HEK293 (cell line): Measurements from ENCODE around the gene MPEG1.

Source experiments
- CTCF ChIA-PET: fragments of 350-600 bp; formaldehyde crosslinking; extraction: SDS; loops from one replicate; lab custom pipeline; 2021; ENCODE audit warnings: antibody characterized with exemption; lab: Yijun Ruan, JAX
- POLR2A ChIA-PET: fragments of 300-600 bp; formaldehyde crosslinking; extraction: SDS; loops from one replicate; lab custom pipeline; 2020; ENCODE audit warnings: antibody characterized with exemption, inconsistent platforms; lab: Yijun Ruan, JAX
- H3K27ac ChIP-seq: fragments of 200-500 bp; sonication (Bioruptor generic); 2 replicates; pipeline ENCODE4 v1.5.1; 2014; ENCODE audit warnings: low read depth, low read length, control low read depth, inconsistent platforms; ENCODE audit errors: extremely low read depth
- H3K36me3 ChIP-seq, 2 experiments: fragments of 200-500 bp in 1 of 2; sonication (Bioruptor generic) in 1 of 2; 1 replicate in 1 of 2; 2 replicates in 1 of 2; pipeline ENCODE4 v1.5.1; 2014 to 2017; ENCODE audit warnings: inconsistent platforms in 2 of 2, low read length in 2 of 2; ENCODE audit not compliant: control insufficient read depth in 2 of 2, insufficient read depth in 1 of 2
- H3K4me1 ChIP-seq: fragments of 200-500 bp; sonication (Bioruptor generic); 2 replicates; pipeline ENCODE4 v1.5.1; 2014; ENCODE audit warnings: mild to moderate bottlenecking, low read length, inconsistent platforms; ENCODE audit not compliant: control insufficient read depth, insufficient read depth
- H3K4me3 ChIP-seq: 2 replicates; pipeline ENCODE4 v1.5.1; 2011; ENCODE audit warnings: low read depth, mild to moderate bottlenecking, control low read depth, low read length, moderate library complexity
- H3K9me3 ChIP-seq: fragments of 200-500 bp; sonication (Bioruptor generic); 2 replicates; pipeline ENCODE4 v1.5.1; 2014; ENCODE audit warnings: low read depth, low read length, inconsistent platforms; ENCODE audit not compliant: control insufficient read depth, insufficient read depth
- FEZF1 ChIP-seq: fragments of 450-650 bp; formaldehyde crosslinking; IDR thresholded peaks from 2 replicates; pipeline ENCODE4 v1.5.1; 2016; ENCODE audit warnings: missing biosample characterization, missing genetic modification characterization
- SALL2 ChIP-seq: fragments of 450-650 bp; formaldehyde crosslinking; IDR thresholded peaks from 2 replicates; pipeline ENCODE4 v1.5.0; 2017; ENCODE audit warnings: missing biosample characterization, mild to moderate bottlenecking, missing genetic modification characterization, borderline replicate concordance
- SCRT1 ChIP-seq: fragments of 450-650 bp; formaldehyde crosslinking; IDR thresholded peaks from 2 replicates; pipeline ENCODE4 v1.5.1; 2016; ENCODE audit warnings: missing biosample characterization, missing genetic modification characterization, borderline replicate concordance
- SCRT2 ChIP-seq: fragments of 450-650 bp; formaldehyde crosslinking; IDR thresholded peaks from 2 replicates; pipeline ENCODE4 v1.5.1; 2016; ENCODE audit warnings: missing biosample characterization, missing genetic modification characterization
- ZNF155 ChIP-seq: fragments of 450-650 bp; formaldehyde crosslinking; IDR thresholded peaks from 2 replicates; pipeline ENCODE4 v1.5.1; 2016; ENCODE audit warnings: missing biosample characterization, missing genetic modification characterization
- ZNF239 ChIP-seq: fragments of 450-650 bp; formaldehyde crosslinking; IDR thresholded peaks from 2 replicates; pipeline ENCODE4 v1.5.1; 2016; ENCODE audit warnings: missing biosample characterization, missing genetic modification characterization
- ZNF366 ChIP-seq: fragments of 450-650 bp; formaldehyde crosslinking; conservative IDR thresholded peaks from 2 replicates; pipeline ENCODE4 v1.5.1; 2016; ENCODE audit warnings: missing biosample characterization, missing genetic modification characterization
- ZNF416 ChIP-seq: fragments of 450-650 bp; formaldehyde crosslinking; IDR thresholded peaks from 2 replicates; pipeline ENCODE4 v1.5.1; 2016; ENCODE audit warnings: missing biosample characterization, missing genetic modification characterization
- ZNF571 ChIP-seq: fragments of 450-650 bp; formaldehyde crosslinking; IDR thresholded peaks from 2 replicates; pipeline ENCODE4 v1.5.0; 2017; ENCODE audit warnings: missing biosample characterization, missing genetic modification characterization
- ZNF670 ChIP-seq: fragments of 450-650 bp; formaldehyde crosslinking; IDR thresholded peaks from 2 replicates; pipeline ENCODE4 v1.5.1; 2016; ENCODE audit warnings: missing biosample characterization, missing genetic modification characterization, low read depth
- ZNF777 ChIP-seq: fragments of 450-650 bp; formaldehyde crosslinking; IDR thresholded peaks from 2 replicates; pipeline ENCODE4 v1.5.1; 2017; ENCODE audit warnings: missing biosample characterization, missing genetic modification characterization, borderline replicate concordance
- TF ChIP-seq, protein P1 (sequence below): fragments of 450-650 bp; formaldehyde crosslinking; IDR thresholded peaks from 2 replicates; pipeline ENCODE4 v1.5.1; 2017; ENCODE audit warnings: missing biosample characterization, missing genetic modification characterization
- TF ChIP-seq, protein P2 (sequence below): fragments of 450-650 bp; formaldehyde crosslinking; IDR thresholded peaks from 2 replicates; pipeline ENCODE4 v1.5.1; 2016; ENCODE audit warnings: missing biosample characterization, missing genetic modification characterization, borderline replicate concordance

MPEG1 gene

DNA sequence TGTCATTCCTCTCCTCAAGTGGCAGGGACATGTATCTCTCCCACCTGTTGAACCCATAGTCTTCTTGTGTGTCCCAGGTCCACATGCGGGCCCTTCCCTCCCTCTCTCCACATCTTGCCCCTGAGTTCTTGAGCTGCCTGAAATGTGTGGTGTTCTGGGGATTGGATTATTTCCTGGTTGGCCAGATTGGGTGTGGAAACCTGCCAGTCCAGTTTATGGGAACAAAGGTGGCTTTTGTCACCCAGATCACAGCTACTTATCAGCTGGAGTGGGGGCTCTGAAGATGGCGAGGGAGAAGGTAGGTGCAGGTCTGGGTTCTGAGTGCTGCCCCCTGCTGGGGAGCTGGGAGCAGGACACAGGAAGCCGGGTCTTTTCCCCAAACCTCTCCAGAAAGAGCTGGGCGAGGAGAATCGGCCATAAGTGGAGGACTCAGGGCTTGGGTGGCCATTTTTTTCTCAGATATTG is 26.6 kb downstream of the MPEG1 start:
- TF ChIP-seq SCRT2 (tag by site-specific recombination) (peak; percentile 69), ZNF155 (no peak)
- TF ChIP-seq, all 188 proteins: peak for 1
- H3K4me1 ChIP-seq = no peaks in the 10 kb centered on the region
- no peaks in the 10 kb centered on the region for H3K9me3 ChIP-seq
- ChIA-PET POLR2A (interaction anchor here (0.7 kb wide), 1 partner anchor 15 kb away, joined by 4 read pairs; the partner anchor contains the start of gene DTX4), CTCF (interaction anchor here (0.6 to 4.4 kb wide), 21 partner anchors 9 to 1281 kb away, joined by 3 to 78 read pairs (median 4); partner anchors contain the start of genes DTX4 and FAM111A)
- no peak overlapping the region for H3K4me3 ChIP-seq
- no peak overlapping the region for H3K27ac ChIP-seq
- peaks cover 0 to 41% of the 10 kb centered on the region in 2 experiments; a peak in 1 of 3 replicates for H3K36me3 ChIP-seq

DNA sequence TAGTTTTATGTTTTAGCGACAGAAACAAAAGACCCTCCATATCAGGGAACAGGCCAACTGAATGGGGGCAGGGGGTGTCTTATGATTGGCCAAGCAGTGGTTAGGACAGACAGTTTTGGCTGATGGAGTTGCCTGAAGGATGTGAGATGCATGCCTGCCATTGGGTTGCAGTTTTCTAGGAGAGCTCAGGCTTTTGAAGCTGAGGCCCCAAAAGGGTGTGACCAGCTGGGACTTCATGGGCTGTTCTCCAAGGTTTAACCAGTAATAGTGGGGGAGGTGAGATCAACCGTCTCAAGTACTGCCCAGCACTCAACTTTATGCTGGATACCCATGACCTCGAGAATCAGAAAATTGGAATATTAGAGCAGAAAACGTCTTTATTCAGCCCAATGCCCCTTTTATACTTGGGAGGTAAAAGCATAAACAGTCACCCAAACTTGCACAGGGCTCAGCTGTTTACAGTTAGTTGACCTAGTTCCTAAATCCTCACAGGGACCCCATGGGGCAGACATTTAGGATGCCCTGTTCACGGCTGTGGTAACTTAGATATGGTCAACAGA is 27.3 kb downstream of the MPEG1 start:
- TF ChIP-seq ZNF416 (tag by site-specific recombination) = no peak
- TF ChIP-seq SALL2 (tag by site-specific recombination) = no peak
- TF ChIP-seq ZNF239 (tag by site-specific recombination) = no peak
- no peak for TF ChIP-seq ZNF366 (tag by site-specific recombination)
- no peak for TF ChIP-seq ZNF670 (tag by site-specific recombination)
- TF ChIP-seq FEZF1 (tag by site-specific recombination) = no peak
- TF ChIP-seq, protein P1, sequence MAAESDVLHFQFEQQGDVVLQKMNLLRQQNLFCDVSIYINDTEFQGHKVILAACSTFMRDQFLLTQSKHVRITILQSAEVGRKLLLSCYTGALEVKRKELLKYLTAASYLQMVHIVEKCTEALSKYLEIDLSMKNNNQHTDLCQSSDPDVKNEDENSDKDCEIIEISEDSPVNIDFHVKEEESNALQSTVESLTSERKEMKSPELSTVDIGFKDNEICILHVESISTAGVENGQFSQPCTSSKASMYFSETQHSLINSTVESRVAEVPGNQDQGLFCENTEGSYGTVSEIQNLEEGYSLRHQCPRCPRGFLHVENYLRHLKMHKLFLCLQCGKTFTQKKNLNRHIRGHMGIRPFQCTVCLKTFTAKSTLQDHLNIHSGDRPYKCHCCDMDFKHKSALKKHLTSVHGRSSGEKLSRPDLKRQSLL (tag by site-specific recombination) = no peak
- no peak for TF ChIP-seq ZNF571
- TF ChIP-seq ZNF777 (tag by site-specific recombination) = no peak
- TF ChIP-seq SCRT1 (tag by site-specific recombination) = no peak
- TF ChIP-seq, protein P2, sequence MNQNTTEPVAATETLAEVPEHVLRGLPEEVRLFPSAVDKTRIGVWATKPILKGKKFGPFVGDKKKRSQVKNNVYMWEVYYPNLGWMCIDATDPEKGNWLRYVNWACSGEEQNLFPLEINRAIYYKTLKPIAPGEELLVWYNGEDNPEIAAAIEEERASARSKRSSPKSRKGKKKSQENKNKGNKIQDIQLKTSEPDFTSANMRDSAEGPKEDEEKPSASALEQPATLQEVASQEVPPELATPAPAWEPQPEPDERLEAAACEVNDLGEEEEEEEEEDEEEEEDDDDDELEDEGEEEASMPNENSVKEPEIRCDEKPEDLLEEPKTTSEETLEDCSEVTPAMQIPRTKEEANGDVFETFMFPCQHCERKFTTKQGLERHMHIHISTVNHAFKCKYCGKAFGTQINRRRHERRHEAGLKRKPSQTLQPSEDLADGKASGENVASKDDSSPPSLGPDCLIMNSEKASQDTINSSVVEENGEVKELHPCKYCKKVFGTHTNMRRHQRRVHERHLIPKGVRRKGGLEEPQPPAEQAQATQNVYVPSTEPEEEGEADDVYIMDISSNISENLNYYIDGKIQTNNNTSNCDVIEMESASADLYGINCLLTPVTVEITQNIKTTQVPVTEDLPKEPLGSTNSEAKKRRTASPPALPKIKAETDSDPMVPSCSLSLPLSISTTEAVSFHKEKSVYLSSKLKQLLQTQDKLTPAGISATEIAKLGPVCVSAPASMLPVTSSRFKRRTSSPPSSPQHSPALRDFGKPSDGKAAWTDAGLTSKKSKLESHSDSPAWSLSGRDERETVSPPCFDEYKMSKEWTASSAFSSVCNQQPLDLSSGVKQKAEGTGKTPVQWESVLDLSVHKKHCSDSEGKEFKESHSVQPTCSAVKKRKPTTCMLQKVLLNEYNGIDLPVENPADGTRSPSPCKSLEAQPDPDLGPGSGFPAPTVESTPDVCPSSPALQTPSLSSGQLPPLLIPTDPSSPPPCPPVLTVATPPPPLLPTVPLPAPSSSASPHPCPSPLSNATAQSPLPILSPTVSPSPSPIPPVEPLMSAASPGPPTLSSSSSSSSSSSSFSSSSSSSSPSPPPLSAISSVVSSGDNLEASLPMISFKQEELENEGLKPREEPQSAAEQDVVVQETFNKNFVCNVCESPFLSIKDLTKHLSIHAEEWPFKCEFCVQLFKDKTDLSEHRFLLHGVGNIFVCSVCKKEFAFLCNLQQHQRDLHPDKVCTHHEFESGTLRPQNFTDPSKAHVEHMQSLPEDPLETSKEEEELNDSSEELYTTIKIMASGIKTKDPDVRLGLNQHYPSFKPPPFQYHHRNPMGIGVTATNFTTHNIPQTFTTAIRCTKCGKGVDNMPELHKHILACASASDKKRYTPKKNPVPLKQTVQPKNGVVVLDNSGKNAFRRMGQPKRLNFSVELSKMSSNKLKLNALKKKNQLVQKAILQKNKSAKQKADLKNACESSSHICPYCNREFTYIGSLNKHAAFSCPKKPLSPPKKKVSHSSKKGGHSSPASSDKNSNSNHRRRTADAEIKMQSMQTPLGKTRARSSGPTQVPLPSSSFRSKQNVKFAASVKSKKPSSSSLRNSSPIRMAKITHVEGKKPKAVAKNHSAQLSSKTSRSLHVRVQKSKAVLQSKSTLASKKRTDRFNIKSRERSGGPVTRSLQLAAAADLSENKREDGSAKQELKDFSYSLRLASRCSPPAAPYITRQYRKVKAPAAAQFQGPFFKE (tag by site-specific recombination) = no peak
- Histone ChIP-seq H3K4me3 (no peak overlapping the region), H3K4me1 (no peaks in the 10 kb centered on the region), H3K27ac (no peak overlapping the region), H3K9me3 (no peaks in the 10 kb centered on the region), H3K36me3 (peaks cover 0 to 35% of the 10 kb centered on the region in 2 experiments; a peak in 1 of 3 replicates)
- ChIA-PET CTCF (interaction anchor here (0.6 to 4.4 kb wide), 19 partner anchors 9 to 1653 kb away, joined by 3 to 78 read pairs (median 3); partner anchors contain the start of gene DTX4), POLR2A (no interaction called here)
